Retinal pigment epithelial cell (primary cell): ENCODE results near the gene GNB5.

Experiments
- DNase-seq: peaks from one replicate; pipeline ENCODE4 v3.0.0-alpha.2; 2010; ENCODE audit warnings: low read depth
- H3K4me3 ChIP-seq: 2 replicates; pipeline ENCODE4 v1.5.1; 2011; ENCODE audit warnings: mild to moderate bottlenecking, low read length, control low read depth, moderate library complexity
- CTCF ChIP-seq: conservative IDR thresholded peaks from 2 replicates; pipeline ENCODE4 v1.5.1; 2011; ENCODE audit warnings: low read depth, low read length, control low read depth, inconsistent platforms

GNB5 gene

DNA sequence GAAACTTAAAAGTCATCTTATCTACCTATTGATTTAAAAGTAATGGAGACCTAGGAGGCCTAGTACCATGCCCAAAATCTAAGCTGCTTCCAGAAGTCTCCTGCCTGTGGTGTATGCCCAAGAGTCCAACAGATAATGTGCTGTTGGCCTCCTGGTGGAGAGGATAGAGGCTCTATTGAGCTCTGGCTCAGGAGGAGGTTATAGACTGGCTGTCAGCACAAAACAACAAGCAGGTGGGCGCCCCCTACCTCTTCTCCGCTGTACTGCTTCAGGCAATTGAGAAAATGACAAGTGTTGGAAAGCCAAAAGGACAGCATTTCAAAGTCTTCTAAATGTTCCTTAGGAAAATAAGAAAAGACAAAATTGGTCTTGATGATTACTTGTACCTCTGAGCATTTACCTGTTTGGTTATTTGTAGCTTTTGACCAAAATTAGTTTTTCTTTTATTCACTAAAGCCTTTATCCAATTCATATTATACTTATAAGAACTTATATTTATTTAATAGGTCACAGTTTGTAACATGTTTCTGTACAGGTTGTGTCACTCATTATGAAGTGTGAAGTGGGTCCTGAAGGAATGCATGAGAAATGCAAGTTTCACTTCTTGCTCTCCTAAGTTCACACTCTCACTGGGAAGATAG is 17.2 kb upstream of the GNB5 start:
- no peak overlapping the region for H3K4me3 ChIP-seq
- TF ChIP-seq CTCF = peak; percentile 85
- no peak for DNase-seq

DNA sequence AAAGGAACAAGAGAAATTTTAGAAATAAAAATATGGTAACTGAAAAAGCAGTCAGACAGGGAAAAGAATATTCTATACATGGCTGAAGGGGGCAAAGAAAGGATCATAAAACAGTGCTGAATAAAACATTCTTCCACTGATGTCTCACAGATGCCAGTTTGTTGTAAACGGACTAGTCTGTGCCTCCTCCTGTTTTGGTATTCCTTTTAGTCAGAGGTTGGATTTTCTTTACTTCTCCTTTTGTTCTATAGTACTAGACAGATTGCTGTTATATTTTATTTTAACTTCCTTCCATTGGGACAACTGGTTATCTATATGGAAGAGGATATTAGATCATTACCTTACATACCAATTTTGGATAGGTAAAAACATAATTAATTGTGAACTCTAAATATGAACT is 16.0 kb upstream of the GNB5 start:
- H3K4me3 ChIP-seq = no peak overlapping the region
- TF ChIP-seq CTCF = no peak
- DNase-seq = no peak

- H3K4me3 ChIP-seq = no peak overlapping the region
- no peak for TF ChIP-seq CTCF
- DNase-seq = no peak
These were observed 15.3 kb upstream of the GNB5 start for GRCh38 chr15:52206446-52206845.

DNA sequence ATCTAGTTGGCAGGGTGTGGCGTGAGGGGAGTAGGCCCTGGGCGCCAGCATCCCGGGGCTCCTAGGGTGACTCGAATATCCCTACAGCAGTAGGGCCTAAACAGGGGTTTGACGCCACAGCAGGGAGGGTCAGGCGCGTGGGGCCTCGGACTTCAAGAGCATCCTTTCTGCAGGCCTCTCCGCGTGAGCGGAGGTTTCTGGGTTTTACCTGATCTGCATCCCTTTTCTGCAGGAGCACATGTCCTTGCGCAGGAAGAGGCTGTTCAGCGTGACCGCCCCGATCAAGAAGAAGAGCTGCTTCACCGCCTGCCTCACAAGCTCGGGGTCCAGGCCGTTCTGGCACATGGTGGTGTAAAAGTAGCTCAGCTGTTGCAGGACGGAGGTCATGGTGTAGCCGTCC is 13.5 kb upstream of the GNB5 start:
- no peak for DNase-seq
- H3K4me3 ChIP-seq = no peak overlapping the region
- TF ChIP-seq CTCF = no peak

DNA sequence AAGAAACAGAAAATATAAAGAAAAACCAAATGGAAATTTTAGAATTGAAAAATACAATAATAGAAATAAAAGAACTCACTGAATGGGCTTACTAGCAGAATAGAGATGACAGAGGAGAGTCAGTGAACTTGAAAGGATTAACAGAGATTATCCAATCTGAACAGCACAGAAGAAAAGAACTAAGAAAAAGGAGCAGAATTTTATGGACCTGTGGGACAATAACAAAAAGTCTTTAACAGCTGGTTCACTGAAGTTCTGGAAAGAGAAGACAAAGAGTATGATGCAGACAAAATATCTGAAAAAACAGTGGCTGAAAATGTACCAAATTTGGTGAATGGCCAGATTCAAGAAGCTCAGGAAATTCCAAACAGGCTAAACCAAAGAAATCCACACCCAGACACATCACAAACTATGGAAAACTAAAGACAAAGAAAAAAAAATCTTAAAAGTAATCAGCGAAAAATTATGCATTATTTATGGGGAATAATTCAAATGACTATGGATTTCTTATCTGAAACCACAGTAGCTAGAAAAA is 9.7 kb upstream of the GNB5 start:
- TF ChIP-seq CTCF = no peak
- no peak for DNase-seq
- no peak overlapping the region for H3K4me3 ChIP-seq

- no peak for TF ChIP-seq CTCF
These were observed 8.1 kb upstream of the GNB5 start for GRCh38 chr15:52199271-52199670.

GRCh38 chr15:52196891-52197290 is 5.7 kb upstream of the GNB5 start:
- no peak for DNase-seq
- H3K4me3 ChIP-seq = no peak overlapping the region
- no peak for TF ChIP-seq CTCF

More at GRCh38 chr15:52199271-52199670, 8.1 kb upstream of the GNB5 start:
- no peak overlapping the region for H3K4me3 ChIP-seq
- DNase-seq = no peak
